UCSD-AML1 (cell line): ENCODE measurements around the gene CTXN2.

Experiments used
- DNase-seq: peaks from one replicate; lab custom pipeline; 2025; ENCODE audit not compliant: unreplicated experiment; lab: John Stamatoyannopoulos, UW

Gene CTXN2

GRCh38 chr15:48191574-48192225, at the start of gene CTXN2:
TSS of gene CTXN2 (plus strand) at chr15:48191665. CDS start at chr15:48201301, 9,636 bp downstream.
- DNase-seq = no peak

GRCh38 chr15:48143856-48144255, 47.6 kb upstream of the CTXN2 start:
- no peak for DNase-seq

GRCh38 chr15:48144889-48145288, 46.6 kb upstream of the CTXN2 start:
- DNase-seq = no peak

- no peak for DNase-seq
Observed at GRCh38 chr15:48145923-48146322, 45.5 kb upstream of the CTXN2 start.

GRCh38 chr15:48147358-48147757, 44.1 kb upstream of the CTXN2 start:
- no peak for DNase-seq

- DNase-seq = no peak
Observed at GRCh38 chr15:48149858-48150257, 41.6 kb upstream of the CTXN2 start.

- DNase-seq = no peak
Observed at GRCh38 chr15:48153526-48153925, 37.9 kb upstream of the CTXN2 start.

GRCh38 chr15:48168616-48169015, 22.8 kb upstream of the CTXN2 start:
- DNase-seq = no peak

- DNase-seq = no peak
Observed at GRCh38 chr15:48170981-48171380, 20.5 kb upstream of the CTXN2 start.

GRCh38 chr15:48175126-48175525, 16.3 kb upstream of the CTXN2 start:
- no peak for DNase-seq

GRCh38 chr15:48176112-48176511, 15.4 kb upstream of the CTXN2 start:
- DNase-seq = no peak

- DNase-seq = no peak
Observed at GRCh38 chr15:48176957-48177356, 14.5 kb upstream of the CTXN2 start.

GRCh38 chr15:48177383-48177765, 14.1 kb upstream of the CTXN2 start:
- no peak for DNase-seq

GRCh38 chr15:48177766-48178647, 13.5 kb upstream of the CTXN2 start, which contains the start of gene MYEF2:
TSS of gene MYEF2 (minus strand) at chr15:48178295. CDS start at chr15:48178237, 58 bp downstream.
- DNase-seq = no peak

- no peak for DNase-seq
Observed at GRCh38 chr15:48178648-48178931, 12.9 kb upstream of the CTXN2 start.

GRCh38 chr15:48182749-48183148, 8.7 kb upstream of the CTXN2 start:
- no peak for DNase-seq

- no peak for DNase-seq
Observed at GRCh38 chr15:48185529-48185928, 5.9 kb upstream of the CTXN2 start.

GRCh38 chr15:48186271-48186670, 5.2 kb upstream of the CTXN2 start:
- no peak for DNase-seq

- peak; percentile 34 for DNase-seq
Observed at GRCh38 chr15:48190932-48191573, 412 bp upstream of the CTXN2 start.

GRCh38 chr15:48202068-48202467, 10.6 kb downstream of the CTXN2 start:
- DNase-seq = no peak

- DNase-seq = no peak
Observed at GRCh38 chr15:48205981-48206380, 14.5 kb downstream of the CTXN2 start, which contains the start of gene SLC12A1. TSS of gene SLC12A1 (plus strand) at chr15:48206302. CDS start at chr15:48207720, 1,418 bp downstream.

GRCh38 chr15:48221261-48221660, 29.8 kb downstream of the CTXN2 start:
- no peak for DNase-seq
